CD4-positive, alpha-beta T cell (primary cell): ENCODE data around the gene DDIT4L. TPM values are rescaled to one million over a fixed set of nuclear protein-coding genes. Genes with fewer than 3 reads are reported as not detected.

Source experiments
- ATAC-seq: fragments of 200-7000 bp; cut with Tn5 transposase; one replicate; pipeline ENCODE4 v1.10.0; 2022; ENCODE audit warnings: mild to moderate bottlenecking; ENCODE audit not compliant: poor library complexity
- CTCF ChIA-PET: fragments of 350-600 bp; sonication (Branson Sonifier 250); formaldehyde crosslinking; loops from one replicate; lab custom pipeline; 2021; ENCODE audit warnings: antibody characterized with exemption, inconsistent platforms; lab: Charles Lee
- POLR2A ChIA-PET: fragments of 350-600 bp; sonication (Branson Sonifier 250); formaldehyde crosslinking; loops from one replicate; lab custom pipeline; 2021; ENCODE audit warnings: antibody characterized with exemption, inconsistent platforms; lab: Charles Lee
- DNase-seq, 14 experiments: peaks; one replicate each; pipeline ENCODE4 v3.0.0-alpha.2; 2013 to 2020; ENCODE audit warnings: mixed read lengths in 2 of 14
- H3K27ac ChIP-seq, 2 donors: one replicate each; pipeline versions ENCODE4 v1.5.1 to v1.7.0; 2013; ENCODE audit warnings: low read length in 2 of 2, low read depth in 1 of 2, mild to moderate bottlenecking in 1 of 2
- H3K27me3 ChIP-seq, 2 experiments: 1 replicate in 1 of 2; 2 replicates in 1 of 2; pipeline versions ENCODE4 v1.6.1 to v1.7.0; 2013; ENCODE audit warnings: low read length in 2 of 2, control low read depth in 1 of 2, mild to moderate bottlenecking in 1 of 2, moderate library complexity in 1 of 2; ENCODE audit not compliant: insufficient read depth in 2 of 2, control insufficient read depth in 1 of 2
- H3K36me3 ChIP-seq: one replicate; pipeline ENCODE4 v1.6.1; 2013; ENCODE audit warnings: low read length, control low read depth; ENCODE audit not compliant: insufficient read depth
- H3K4me1 ChIP-seq: one replicate; pipeline ENCODE4 v1.6.1; 2013; ENCODE audit warnings: low read length, control low read depth; ENCODE audit not compliant: insufficient read depth
- H3K4me3 ChIP-seq: one replicate; pipeline ENCODE4 v1.5.1; 2013; ENCODE audit warnings: mild to moderate bottlenecking, low read length, moderate library complexity
- H3K9me3 ChIP-seq, 2 experiments: 1 replicate in 1 of 2; 2 replicates in 1 of 2; pipeline versions ENCODE4 v1.6.1 to v1.7.0; 2013; ENCODE audit warnings: low read length in 2 of 2, mild to moderate bottlenecking in 2 of 2, control low read depth in 1 of 2, moderate library complexity in 1 of 2; ENCODE audit not compliant: control insufficient read depth in 1 of 2, insufficient read depth in 1 of 2
- H3K27ac Mint-ChIP-seq: one replicate; pipeline ENCODE4 v1.8.0; 2020; ENCODE audit warnings: mixed read lengths
- H3K27me3 Mint-ChIP-seq: one replicate; pipeline ENCODE4 v1.8.0; 2021; ENCODE audit warnings: mixed read lengths
- H3K36me3 Mint-ChIP-seq: one replicate; pipeline ENCODE4 v1.8.0; 2021; ENCODE audit warnings: low read depth, mixed read lengths
- H3K4me1 Mint-ChIP-seq: one replicate; pipeline ENCODE4 v1.8.0; 2021; ENCODE audit warnings: low read depth, mixed read lengths
- H3K4me3 Mint-ChIP-seq: one replicate; pipeline ENCODE4 v1.8.0; 2020; ENCODE audit warnings: mild to moderate bottlenecking, mixed read lengths
- H3K9me3 Mint-ChIP-seq: one replicate; pipeline ENCODE4 v1.8.0; 2020; ENCODE audit warnings: mixed read lengths
- CTCF ChIP-seq: fragments of 200-600 bp; IDR thresholded peaks from one replicate; pipeline ENCODE4 v1.8.0; 2022; ENCODE audit warnings: antibody characterized with exemption, mild to moderate bottlenecking
- intact Hi-C, 2 experiments: fragments of 100-400 bp; cut with DNase I in 1 of 2; cut with micrococcal nuclease in 1 of 2; formaldehyde crosslinking; loops; one replicate each; pipeline versions ENCODE4 v1.15.1 to v1.9.0; 2023 to 2025; cut with DNase I, micrococcal nuclease
- total RNA-seq, 174 experiments: library from RNA in 2 of 174; stranded (reverse) in 2 of 174; gene quantifications; one replicate each; pipeline ENCODE4 v1.2.3 and lab custom pipeline; 2021 to 2026

DDIT4L gene
- total RNA-seq, 2 experiments from 2014 or later, result not detected

- H3K36me3 Mint-ChIP-seq, result no peaks in the 10 kb centered on the region
- Histone ChIP-seq H3K4me3 (no peak overlapping the region), H3K9me3 (peaks cover 0 to 7% of the 10 kb centered on the region in 2 experiments), H3K36me3 (no peaks in the 10 kb centered on the region), H3K27ac (no peak overlapping the region), H3K4me1 (no peaks in the 10 kb centered on the region), H3K27me3 (no peaks in the 10 kb centered on the region)
- intact Hi-C loops, result no loop called here
- POLR2A ChIA-PET, result interaction anchor here (0.7 kb wide), 1 partner anchor 221 kb away, joined by 4 read pairs; no protein-coding TSS in a partner anchor
- no peak overlapping the region for H3K27ac Mint-ChIP-seq
- TF ChIP-seq CTCF, result no peak
- H3K27me3 Mint-ChIP-seq, result no peaks in the 10 kb centered on the region
- ATAC-seq, result no peak
- H3K4me1 Mint-ChIP-seq, result no peaks in the 10 kb centered on the region
- peaks cover 4% of the 10 kb centered on the region for H3K9me3 Mint-ChIP-seq
- no peak overlapping the region for H3K4me3 Mint-ChIP-seq
- CTCF ChIA-PET, result interaction anchor here (0.9 kb wide), 1 partner anchor 21 kb away, joined by 3 read pairs; no protein-coding TSS in a partner anchor
- peak in 1 of 14 experiments; percentile 4 for DNase-seq
Observed at GRCh38 chr4:100165809-100166208, 24.5 kb downstream of the DDIT4L start.

- H3K9me3 ChIP-seq, result peaks cover 0 to 7% of the 10 kb centered on the region in 2 experiments
- no peak for DNase-seq
- H3K4me1 Mint-ChIP-seq, result no peaks in the 10 kb centered on the region
Observed at GRCh38 chr4:100164808-100165760, 25.2 kb downstream of the DDIT4L start.

More at GRCh38 chr4:100164808-100165760, 25.2 kb downstream of the DDIT4L start:
- Mint-ChIP-seq H3K27ac (no peak overlapping the region), H3K4me3 (no peak overlapping the region), H3K27me3 (no peaks in the 10 kb centered on the region), H3K9me3 (peaks cover 4% of the 10 kb centered on the region), H3K36me3 (no peaks in the 10 kb centered on the region)
- intact Hi-C loops, result no loop called here
- TF ChIP-seq CTCF, result no peak
- Histone ChIP-seq H3K27ac (no peak overlapping the region), H3K36me3 (no peaks in the 10 kb centered on the region), H3K4me1 (no peaks in the 10 kb centered on the region), H3K4me3 (no peak overlapping the region), H3K27me3 (no peaks in the 10 kb centered on the region)
- CTCF ChIA-PET, result interaction anchor here (0.9 kb wide), 1 partner anchor 22 kb away, joined by 3 read pairs; no protein-coding TSS in a partner anchor
- POLR2A ChIA-PET, result interaction anchor here (0.7 kb wide), 1 partner anchor 222 kb away, joined by 4 read pairs; no protein-coding TSS in a partner anchor
- no peak for ATAC-seq
